HFF-Myc (cell line): ENCODE measurements around the gene ZNF516.

ENCODE experiments used
- DNase-seq: peaks from one replicate; pipeline ENCODE4 v3.0.0-alpha.2; 2011; ENCODE audit warnings: low read depth; ENCODE audit errors: extremely low read depth
- H3K4me3 ChIP-seq: replicated peaks from 2 replicates; pipeline ENCODE4 v1.5.1; 2011; ENCODE audit warnings: low read depth, mild to moderate bottlenecking, control low read depth, low read length
- TF ChIP-seq, protein P1 (sequence below): IDR thresholded peaks from 2 replicates; pipeline ENCODE4 v1.5.1; 2012; ENCODE audit warnings: mild to moderate bottlenecking, low read depth, low read length, control low read depth; ENCODE audit errors: missing control alignments

ZNF516 gene

DNA sequence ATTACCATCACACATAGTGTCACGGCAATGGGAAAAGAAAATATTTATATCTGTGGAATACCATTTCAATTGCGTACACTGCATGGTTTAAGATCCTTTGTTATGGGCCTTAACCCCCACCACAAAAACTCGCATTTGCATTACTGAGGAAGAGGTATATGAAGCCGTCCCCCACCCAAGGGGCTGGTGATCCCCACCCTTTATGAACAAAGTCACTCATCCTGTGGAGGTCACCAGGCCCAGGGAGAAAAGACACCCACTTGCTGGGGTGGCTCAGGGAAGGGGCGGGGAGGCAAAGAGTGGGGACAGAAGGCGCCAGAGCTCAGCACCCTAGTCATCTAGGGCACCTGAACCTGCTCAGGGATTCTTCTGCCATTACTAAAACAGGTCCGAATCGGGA lies 133.8 kb downstream of the ZNF516 start:
- H3K4me3 ChIP-seq, result no peak overlapping the region
- TF ChIP-seq, protein P1, sequence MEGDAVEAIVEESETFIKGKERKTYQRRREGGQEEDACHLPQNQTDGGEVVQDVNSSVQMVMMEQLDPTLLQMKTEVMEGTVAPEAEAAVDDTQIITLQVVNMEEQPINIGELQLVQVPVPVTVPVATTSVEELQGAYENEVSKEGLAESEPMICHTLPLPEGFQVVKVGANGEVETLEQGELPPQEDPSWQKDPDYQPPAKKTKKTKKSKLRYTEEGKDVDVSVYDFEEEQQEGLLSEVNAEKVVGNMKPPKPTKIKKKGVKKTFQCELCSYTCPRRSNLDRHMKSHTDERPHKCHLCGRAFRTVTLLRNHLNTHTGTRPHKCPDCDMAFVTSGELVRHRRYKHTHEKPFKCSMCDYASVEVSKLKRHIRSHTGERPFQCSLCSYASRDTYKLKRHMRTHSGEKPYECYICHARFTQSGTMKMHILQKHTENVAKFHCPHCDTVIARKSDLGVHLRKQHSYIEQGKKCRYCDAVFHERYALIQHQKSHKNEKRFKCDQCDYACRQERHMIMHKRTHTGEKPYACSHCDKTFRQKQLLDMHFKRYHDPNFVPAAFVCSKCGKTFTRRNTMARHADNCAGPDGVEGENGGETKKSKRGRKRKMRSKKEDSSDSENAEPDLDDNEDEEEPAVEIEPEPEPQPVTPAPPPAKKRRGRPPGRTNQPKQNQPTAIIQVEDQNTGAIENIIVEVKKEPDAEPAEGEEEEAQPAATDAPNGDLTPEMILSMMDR, result no peak
- DNase-seq, result no peak

DNA sequence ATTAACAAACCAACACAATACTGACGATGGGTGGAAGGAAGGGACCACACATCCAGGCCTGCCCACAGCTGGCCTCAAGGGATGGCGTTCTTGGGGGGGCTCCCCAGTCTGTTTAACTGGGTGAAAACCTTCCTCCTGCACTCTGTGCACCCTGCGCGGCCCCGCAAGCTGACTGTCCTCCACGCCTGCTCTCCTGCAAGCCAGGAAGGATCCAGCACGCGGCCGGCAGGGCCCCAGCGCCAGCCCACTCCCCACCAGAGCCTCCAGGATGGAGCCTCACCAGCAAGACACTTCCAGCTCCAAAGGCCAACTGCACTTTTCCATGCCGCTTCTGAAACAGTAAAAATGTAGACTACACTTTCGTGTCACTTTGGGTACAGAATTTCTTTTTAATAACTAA lies 135.1 kb downstream of the ZNF516 start:
- TF ChIP-seq, protein P1, result no peak
- H3K4me3 ChIP-seq, result no peak overlapping the region
- no peak for DNase-seq

DNA sequence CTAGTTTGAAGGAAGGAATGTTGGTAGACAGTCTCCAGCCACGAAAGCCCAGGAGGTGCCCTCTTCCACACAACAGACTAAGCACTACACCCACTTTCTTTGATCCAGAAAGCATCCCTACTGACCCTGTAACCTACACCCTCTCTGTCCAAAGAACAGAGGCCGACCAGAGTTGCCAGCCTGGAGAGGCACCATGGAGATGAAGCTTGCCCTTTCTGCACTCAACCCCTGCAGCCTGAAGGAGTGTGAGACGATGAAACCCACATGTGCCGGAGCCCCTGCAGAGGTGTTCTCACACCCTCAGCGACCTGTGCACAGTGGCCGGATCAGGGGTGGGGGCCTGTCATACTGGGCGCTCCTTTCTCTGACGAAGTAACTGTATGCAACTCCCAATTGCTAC lies 136.3 kb downstream of the ZNF516 start:
- TF ChIP-seq, protein P1, result no peak
- DNase-seq, result no peak
- no peak overlapping the region for H3K4me3 ChIP-seq

DNA sequence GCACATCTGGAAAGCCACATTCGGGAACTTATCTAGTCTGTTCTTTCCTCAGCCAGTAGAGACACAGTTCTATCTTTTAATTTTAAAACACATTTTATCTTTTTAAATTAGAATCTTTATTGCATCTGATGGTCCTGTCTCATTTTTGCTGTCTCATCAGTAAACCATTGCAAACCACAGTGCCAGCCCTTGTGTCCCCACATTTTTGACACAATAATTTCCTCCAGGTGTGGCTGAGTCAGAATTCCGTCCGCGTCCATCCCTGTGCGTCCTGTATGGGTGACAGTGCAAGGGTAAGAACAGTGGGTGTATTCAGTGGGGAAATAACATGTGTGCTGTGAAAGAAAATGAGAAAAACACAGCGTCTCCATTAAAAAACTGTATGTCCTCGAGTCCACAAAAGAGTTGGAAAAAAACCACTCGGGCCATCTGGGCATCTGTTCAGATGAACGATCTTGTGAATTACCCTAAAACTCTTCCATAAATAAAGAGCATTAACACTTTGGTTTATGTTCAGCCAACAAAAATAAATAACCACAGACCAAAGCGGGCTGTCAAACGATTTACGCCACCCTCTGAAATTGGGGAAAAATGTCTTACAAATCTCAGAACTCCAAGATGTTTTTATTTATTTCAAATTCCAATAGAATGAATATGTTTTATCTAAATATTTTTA lies 137.3 kb downstream of the ZNF516 start:
- DNase-seq, result peak; percentile 15
- TF ChIP-seq, protein P1, result no peak
- no peak overlapping the region for H3K4me3 ChIP-seq

DNA sequence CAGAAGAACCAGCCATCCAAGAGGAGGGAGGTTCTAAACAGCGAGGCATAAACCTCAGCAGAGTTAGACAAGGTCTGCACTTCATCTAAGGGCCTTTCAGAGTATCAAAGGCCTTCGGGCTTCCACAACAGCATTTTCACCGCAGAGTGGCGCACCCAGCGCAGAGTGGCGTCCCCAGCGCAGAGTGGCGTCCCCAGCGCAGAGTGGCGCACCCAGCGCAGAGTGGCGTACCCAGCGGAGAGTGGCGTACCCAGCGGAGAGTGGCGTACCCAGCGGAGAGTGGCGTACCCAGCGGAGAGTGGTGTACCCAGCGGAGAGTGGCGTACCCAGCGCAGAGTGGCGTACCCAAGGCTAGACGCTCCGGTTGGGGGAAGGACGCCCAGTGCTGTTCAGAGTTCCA lies 137.9 kb downstream of the ZNF516 start:
- TF ChIP-seq, protein P1, result no peak
- H3K4me3 ChIP-seq, result no peak overlapping the region
- no peak for DNase-seq

DNA sequence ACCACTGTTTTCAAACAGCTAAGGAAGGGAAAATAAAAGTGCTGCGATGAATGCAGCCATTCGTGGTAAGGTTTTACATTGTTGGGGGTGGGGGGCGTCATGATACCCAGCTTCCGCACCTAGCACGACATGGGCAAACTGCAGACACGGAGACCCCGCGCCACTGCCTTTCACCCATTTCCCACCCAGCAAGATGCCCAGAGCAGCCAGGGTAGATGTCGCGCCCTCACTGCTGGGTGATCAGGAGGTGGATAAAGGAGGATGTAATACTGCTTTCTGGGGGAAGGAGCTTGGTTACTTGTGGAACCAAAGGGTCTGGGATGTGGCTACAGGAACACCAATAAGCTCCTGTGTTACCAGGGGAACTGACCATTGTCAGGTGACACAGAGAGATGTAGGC lies 138.4 kb downstream of the ZNF516 start:
- no peak for DNase-seq
- TF ChIP-seq, protein P1, result no peak
- H3K4me3 ChIP-seq, result no peak overlapping the region

DNA sequence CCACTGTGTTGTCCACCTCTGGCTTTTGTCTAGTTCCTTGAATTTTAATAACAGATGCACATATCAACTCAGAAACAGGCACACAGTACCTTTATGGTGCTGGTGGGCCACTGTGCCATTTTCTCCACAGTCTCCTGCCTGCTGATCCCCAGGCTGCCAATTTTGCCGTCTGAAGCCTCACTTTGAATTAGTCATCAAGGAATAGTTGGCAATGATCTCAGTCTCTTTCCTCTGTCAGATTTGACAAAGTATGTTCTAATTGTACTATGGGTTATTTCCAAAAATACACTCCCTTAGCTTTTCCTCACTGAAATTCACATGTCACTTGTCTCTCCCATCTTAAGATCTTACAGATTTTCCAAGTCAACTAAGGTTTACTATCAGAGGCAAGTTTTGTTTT lies 140.7 kb downstream of the ZNF516 start:
- no peak overlapping the region for H3K4me3 ChIP-seq
- TF ChIP-seq, protein P1, result no peak
- no peak for DNase-seq
